IPS DF 19.7 (cell line): Measurements from ENCODE around the gene IQSEC1.

Source experiments
- DNase-seq: peaks from one replicate; pipeline ENCODE4 v3.0.0-alpha.2; 2013; ENCODE audit warnings: low read depth, low spot score

IQSEC1 gene

DNA sequence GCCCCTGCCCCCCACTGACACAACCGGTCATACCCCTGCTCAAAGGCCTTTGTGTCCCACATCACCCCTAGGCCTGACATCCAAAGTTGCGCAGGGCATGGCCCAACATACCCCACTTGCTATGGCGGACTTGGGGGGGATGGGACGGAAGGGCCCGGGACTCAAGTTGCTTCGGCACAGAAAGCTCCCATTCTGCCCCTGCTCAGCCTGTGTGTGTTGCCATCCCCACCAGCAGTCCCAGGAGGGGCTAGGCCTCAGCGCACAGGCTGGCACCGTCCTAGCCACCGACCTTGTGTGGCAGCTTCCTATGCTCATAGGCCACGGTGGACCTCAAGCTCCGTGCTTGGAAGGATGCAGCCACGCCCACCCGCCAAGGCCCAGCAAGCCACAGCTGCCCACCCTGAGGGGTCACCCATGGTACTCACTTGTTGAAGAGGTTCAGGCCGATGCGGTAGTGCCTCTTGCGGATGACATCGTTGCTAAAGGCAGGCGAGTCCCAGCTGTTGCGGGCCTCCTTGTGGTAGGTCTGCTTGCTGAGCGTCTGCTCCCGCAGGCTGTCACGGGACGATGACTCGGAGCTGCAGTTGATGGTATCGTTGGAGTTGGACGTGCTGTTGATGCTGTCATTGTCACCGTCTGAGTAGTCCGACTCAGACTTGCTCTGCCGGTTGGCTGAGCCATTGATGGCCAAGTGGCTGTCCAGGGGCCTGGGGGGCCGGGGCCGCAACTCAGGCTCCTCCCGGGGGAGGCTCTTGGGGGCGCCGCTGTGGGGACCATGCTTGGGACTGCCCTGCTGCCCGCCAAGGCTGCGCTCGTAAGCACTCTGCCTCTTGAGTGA is 138.0 kb downstream of the IQSEC1 start:
- no peak for DNase-seq

GRCh38 chr3:12934431-12934830 is 138.8 kb downstream of the IQSEC1 start:
- no peak for DNase-seq

DNA sequence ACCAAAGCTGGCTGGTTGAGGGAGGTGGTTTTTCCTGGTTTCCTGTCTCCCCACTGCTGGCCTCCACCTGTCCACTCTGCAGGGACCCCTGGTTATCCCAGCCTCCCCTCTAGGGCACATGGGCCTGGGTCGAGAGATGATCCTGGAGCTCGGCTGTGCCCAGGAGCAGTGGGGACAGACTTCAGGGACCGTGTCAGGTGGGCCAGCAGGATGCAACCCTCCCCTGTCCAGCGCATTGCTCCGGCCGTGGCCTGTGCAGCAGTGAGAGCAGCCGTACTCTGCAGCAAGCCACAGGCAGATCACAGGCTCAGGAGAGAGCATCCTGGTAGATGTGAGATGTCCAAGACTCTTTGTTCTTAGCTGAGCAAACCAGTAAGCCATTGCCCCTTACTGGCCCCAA is 139.3 kb downstream of the IQSEC1 start:
- DNase-seq: no peak

DNA sequence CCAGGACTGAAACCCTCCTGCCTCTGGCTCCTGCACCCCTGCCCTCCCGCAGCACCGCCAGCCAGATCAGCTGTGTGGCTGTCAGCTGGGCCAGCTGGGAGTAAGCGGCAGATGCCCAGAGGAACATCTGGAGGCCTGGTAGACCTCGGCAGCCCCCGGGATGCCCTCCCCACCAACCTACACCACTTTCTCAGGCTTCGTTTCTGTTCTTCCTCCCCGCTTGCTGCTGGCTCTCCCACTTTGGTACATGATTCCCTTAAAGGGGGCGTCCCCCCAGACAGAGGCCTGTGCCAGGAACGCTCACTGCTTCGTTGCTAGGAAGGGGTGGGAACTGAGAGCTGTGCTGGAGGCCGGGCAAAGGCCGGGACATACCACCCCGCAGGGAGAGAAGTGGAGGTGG is 140.5 kb downstream of the IQSEC1 start:
- no peak for DNase-seq

DNA sequence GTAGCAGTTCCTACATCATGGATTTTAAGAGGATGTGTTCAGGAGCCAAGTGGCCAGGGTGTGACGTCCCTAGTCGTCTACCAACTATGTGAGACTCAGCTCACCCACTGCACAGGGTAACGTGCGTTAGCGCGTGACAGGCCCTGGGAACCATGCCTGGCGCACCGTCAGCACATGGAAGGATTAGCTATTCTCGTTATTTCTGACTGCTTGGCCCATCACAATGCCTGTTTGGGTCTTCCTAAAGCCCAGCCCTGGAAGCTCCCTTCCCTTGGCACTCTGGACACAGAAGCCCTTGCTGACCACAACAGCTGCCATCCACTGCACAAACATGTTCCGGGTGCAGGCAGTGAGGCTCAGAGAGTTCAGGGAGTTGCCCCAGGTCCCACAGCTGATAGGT is 140.9 kb downstream of the IQSEC1 start:
- DNase-seq: no peak

DNA sequence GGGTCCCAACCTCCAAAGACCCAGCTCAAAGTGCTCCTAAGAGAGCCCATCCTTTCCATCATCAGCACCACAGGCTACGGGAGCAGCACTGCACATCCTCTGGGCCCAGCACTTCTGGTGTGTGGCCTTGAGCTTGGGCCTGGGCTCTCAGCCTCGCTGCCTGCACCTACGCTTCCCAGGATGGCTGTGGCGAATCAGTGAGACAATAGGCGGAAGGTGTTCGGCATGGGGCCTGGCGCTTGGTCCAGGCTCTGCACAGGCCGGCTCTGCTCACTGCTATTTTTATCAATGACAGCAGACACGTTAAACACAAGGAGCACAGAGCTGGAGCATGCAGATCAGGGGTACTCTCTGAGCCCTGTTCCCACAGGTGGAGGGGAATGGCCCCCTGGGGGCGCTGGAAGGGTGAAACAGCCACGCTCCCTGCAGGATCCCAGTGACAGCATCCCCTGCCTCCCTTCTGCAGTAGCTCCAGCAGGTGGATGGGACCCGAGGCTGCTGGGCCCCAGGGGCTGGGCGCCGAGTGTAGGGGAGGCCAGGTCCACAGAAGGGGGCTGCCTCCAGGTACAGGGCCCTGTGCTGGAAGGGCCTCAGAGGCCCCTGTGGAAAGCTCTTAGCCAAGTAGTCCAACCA is 141.8 kb downstream of the IQSEC1 start:
- DNase-seq: no peak

DNA sequence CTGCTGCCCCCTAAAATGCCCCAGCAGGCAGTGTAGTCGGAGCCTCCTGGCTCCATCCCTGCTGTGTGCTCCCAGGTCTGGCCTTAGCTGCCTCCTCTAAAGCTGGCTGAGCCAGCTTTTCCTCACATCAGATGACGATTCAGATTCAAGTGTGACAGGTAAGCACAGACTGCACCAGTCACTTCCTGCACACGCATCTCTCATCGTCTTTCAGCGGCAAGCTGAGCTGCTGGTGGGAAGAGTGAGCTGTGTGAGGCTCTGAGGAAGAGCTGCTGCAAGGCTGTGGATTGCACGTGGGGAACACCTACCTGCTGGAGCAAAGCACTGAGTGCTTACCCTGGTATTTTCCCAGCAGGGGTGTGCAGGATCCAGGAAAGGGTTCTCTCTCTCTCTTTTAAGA is 143.4 kb downstream of the IQSEC1 start:
- DNase-seq: no peak

DNA sequence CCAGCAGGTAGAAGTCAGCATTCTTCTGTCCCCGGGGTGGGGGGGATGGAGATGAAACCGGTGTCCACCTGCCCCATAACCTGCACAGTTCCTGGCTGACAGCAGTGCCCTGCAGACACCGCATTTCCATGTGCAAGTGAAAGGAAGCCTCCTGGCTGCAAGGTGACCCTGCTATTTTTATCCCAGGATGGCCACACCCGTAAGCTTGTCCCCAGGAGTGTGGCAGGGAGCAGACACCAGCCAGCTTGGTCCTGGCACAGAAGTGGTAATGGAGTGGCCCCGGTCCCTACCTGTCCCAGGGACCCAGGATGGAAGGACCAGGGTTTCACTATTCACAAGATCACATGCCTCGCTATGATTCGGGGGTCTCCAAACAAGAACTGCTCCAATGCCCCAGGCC is 146.6 kb downstream of the IQSEC1 start:
- no peak for DNase-seq

DNA sequence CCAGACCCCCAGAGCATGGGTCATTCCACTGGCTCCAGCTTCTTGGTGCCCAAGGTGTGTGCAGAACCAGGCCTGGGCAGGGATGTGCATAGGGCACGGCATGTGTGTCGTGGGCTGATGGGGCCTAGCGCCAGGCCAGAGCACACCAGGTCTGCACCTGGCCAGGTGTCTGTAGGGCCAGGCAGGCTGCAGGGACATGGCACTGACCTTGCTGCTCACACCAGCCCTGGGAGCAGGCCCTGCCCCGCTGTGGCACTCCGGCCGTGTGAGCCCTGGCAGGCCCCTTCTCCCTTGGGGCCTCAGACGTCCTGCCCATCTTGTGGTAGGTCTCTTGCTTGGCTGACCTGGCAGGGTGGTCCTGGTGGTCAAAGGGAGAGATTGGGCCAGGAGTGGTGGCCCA is 147.6 kb downstream of the IQSEC1 start:
- no peak for DNase-seq

DNA sequence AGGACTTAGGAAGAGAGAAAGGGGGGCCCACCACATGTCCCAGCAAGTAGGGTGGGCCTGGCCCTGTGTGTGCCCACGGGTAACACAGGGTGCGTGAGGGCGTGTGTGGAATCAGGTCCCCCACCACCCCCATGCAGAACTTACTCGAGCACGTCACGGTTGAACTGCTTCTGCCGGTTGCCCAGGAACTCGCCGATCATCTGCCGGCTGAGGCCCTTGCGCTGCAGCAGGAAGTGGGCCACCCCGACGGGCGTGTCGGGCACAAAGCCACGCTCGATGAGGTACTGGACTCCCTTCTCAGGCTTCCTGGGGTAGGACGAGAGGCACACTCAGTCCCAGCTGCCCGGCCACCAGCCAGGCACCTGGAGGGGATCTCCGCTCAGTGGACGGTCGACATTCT is 148.8 kb downstream of the IQSEC1 start:
- DNase-seq: no peak

DNA sequence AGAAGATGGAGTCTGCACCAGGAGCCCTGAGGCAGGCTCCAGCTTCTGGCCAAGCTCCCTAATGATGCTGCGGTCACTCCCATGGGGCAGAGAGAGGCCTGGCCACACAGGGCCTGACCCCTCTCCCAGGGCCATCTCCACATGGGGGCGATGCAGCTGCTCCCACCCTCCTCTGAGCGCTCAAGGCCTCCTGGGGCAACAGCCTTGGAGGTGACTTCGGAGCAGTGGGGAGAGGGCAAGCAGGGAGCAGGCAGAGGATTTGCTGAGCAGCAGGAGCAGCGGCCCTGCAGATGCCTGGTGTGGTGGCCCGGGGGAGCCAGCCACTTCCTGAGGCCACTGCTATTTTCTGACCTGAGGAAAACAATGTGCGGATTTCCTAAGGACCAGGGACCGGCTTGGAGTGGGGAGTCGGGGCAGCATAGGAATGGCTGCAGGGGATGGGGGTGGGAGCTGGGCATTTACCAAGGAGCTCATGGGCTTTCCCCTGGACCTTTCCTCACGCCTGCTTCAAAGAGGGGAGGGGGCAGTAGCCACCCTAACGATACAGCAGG is 150.3 kb downstream of the IQSEC1 start:
- DNase-seq: no peak

DNA sequence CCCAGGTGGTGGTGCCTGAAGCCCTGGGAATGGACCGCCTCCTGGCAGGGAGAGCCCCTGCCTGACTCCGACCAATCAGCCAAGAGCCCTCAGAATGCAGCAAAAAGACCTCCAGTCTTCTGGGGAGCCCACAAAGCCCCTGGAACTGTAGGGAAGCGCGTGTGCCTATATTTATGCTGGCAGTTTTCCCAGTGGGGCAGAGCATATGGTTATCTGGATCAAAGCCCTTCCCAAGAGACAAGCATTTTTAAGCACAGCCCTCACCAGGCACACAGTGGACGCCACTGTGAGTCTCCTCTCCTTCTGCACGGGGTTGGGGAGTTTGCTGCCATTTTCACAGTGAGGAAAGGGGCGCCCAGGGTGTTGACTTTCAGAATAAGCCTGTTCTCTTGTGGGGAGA is 150.9 kb downstream of the IQSEC1 start:
- no peak for DNase-seq

DNA sequence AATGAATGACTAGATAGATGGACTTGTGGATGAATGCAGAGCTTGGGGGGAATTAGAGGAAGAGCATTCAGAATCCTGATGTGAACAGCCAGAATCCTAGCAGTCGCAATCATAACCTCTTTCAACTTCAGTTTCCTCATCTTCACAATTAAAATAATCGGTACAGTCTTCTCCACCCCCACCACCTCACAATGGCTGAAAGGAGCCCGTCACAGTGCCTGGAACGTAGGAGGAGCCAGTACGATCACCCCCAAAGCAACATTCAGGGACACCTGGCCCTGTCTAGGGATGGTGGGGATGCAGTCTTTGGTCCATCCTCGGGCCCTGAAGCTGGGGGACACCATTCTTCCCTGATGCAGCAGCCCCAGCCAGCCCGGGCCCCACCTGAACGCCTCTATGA is 151.5 kb downstream of the IQSEC1 start:
- DNase-seq: no peak

GRCh38 chr3:12920967-12921366 is 152.3 kb downstream of the IQSEC1 start:
- no peak for DNase-seq

GRCh38 chr3:12919205-12919604 is 154.0 kb downstream of the IQSEC1 start:
- DNase-seq: no peak

GRCh38 chr3:12918231-12918630 is 155.0 kb downstream of the IQSEC1 start:
- DNase-seq: no peak

GRCh38 chr3:12916159-12916558 is 157.1 kb downstream of the IQSEC1 start:
- DNase-seq: no peak

DNA sequence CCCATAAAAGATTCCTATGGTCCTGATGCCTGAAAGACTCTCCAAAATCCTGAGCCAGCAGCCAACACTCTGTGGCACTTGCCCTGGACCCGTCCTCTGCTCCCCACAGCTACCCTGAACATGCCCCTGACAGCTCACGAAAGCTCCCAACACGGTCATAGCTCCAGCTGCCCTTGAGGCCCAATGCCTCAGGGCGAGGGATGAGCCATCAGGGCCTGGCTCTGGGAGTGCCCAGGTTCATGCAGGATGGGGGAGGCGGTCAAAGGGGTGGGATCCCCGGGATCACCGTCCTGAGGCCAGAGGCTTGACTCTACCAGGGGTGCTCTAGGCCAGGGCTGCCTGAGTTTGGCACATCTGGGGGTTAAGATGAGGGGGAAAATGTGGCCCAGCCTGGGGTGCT is 159.1 kb downstream of the IQSEC1 start:
- no peak for DNase-seq

DNA sequence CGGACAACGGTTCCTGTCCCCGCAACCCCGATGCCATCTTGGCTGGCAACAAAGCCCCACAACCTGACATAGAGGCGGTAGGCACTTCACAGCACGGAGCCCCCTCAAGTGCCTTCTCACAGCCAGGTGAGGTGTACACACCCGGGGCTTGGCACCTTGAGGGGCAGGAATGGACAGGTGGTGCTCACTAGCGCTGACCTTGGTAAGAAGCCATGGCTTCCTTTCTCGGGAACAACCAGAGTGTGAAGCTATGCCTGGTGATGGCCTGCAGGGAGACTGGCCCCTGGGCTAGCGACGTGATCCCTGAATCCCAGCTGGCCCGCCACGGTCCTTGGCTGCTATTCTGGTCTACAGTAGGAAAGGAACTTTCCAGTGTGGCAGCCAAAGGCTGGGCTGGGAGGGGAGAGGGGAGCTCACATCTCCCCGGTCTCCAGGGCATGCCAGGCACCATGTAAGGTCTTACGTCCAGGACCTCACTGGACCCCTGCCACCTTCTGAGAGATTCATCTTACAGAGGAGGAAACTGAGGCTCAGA is 161.3 kb downstream of the IQSEC1 start:
- no peak for DNase-seq

DNA sequence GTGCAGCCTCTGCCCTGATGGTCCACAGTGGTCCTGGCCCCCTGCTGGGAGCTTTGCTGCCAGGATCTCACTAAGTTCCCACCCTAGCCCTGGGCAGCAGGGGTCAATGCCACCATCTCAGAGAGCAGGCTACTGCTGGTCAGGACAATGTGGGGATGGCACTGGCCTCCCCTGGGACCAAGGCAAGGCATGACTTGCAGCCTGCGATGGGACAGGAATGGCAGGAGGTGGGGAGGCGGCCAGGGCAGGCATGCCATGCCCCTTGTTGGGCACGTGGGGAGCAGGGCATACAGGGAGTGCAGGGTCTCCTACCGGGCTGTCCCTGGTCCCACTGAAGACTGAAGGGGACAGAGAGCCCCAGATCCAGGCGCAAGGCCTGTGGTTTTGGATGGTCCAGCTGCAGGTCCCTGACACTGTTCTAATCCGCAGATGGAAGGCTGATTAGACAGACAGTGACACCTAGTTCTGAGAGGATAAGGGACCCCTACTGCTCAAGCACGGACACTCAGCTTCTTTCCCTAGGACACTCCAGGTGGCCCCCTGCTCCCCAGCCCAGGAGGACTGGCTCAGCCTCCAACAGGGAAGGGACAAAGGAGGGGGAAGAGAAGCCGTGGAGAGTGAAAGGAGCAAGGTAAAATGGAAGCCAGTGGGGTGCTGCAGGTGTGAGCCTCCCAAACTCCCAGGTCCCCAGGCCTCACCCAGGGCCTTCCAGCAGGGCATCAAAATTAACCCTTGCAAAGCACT is 162.7 kb downstream of the IQSEC1 start:
- no peak for DNase-seq

DNA sequence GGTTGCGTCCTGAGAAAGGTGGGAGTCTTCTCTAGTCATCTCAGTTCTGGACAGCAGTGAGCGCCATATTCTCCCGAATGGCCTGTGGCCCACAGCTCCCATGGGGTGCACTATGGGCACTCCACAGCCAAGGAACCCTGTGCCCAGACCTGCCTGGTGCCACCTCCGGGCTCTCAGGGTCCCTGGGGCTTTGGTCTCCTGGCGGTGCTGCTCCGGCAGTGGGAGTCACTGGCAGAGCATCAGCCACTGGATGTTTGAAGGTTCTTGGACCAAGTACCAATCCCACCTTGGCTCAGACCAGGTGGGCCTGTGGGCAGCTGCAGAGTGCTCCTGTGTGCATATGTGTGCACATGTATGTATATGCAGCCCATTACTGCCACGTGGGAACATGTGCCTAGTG is 163.5 kb downstream of the IQSEC1 start:
- DNase-seq: no peak

GRCh38 chr3:12908859-12909258 is 164.4 kb downstream of the IQSEC1 start:
- DNase-seq: no peak
